ENCODE data around the gene ZNF778.

The ZNF778 gene

DNA sequence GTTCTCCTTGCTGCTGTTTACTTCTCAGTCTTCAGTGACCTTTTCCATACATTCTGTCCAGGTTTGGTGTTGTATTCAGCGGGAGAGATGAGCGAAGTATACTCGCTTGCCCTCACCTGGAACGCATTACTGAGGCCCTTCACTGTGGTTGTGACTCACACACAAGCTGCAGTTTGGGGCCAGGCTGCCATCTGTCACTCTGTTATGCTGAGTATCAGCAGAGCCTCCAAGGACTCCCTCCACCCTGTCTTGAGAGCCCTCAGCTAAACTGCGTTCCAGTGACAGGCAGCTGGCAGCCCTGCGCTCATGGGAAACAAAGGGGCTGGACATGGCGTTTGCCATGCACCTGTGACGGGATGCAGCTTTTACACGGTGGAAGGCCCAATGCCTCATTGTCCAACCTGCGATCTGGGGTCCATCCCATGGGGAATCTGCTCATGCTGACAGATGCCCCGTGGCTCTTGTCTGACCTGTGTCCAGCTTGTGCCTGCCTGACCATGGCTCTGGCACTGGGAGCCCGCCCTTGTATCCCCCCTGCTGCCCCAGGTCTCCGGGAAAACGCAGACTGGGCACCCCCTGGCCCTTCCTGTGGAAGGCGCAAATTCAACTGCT, 6.5 kb upstream of the ZNF778 start:
- ATAC-seq = no peak
- DNase-seq = no peak
- H3K9me3 Mint-ChIP-seq = no peaks in the 10 kb centered on the region
- H3K27me3 Mint-ChIP-seq = peaks cover 19% of the 10 kb centered on the region
- no peak overlapping the region for H3K27ac Mint-ChIP-seq
- H3K4me3 Mint-ChIP-seq = no peak overlapping the region
- peaks cover 11% of the 10 kb centered on the region for H3K4me1 Mint-ChIP-seq
- no peaks in the 10 kb centered on the region for H3K36me3 Mint-ChIP-seq (ENCODE audit: low read depth)

DNA sequence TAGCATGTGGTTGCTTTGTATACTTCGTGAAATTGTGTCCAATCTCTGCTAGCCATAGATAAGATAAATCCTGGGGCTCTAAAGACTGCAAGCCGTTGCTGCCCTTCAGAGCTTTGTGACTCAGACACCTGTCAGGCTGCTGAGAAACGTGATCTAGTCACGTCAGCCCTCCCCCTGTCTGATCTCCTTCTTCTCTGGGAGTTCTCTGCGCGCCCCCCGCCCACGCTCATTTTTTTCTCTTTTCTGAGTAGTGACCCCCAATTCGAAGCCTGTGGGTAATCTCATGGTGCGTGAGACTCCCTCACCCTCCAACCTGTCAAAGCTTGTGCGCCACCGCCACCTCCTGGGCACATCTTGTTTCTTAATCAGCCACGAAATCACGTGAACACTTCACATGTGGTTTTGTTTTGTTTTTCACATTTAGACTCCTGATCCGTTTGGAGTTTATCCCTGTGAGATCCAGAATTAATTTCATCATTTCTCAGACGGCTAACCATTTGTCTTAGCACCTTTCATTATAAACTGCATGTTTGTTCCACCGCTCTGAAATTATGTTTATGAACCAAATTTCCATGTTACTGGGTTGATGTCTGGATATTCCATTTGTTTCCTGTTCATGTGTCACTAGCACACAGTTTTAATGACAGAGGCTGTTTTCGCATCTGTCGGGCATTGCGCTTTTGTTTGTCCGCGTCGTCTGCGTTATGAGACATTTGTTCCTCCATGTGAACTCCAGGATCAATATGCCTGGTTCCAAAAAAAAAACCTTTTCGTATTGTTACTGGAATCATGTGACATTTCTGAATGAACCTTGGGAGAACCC, 977 bp upstream of the ZNF778 start:
- ATAC-seq (peak; percentile 77), DNase-seq (peak; percentile 79)
- Mint-ChIP-seq H3K4me1 (peaks cover 27% of the 10 kb centered on the region), H3K36me3 (ENCODE audit: low read depth) (peaks cover 4% of the 10 kb centered on the region), H3K27me3 (no peaks in the 10 kb centered on the region), H3K4me3 (peak overlapping the region; percentile 85), H3K27ac (peak overlapping the region; percentile 88), H3K9me3 (no peaks in the 10 kb centered on the region)

GRCh38 chr16:89217138-89217387, 440 bp upstream of the ZNF778 start:
- H3K27me3 Mint-ChIP-seq = no peaks in the 10 kb centered on the region
- peaks cover 27% of the 10 kb centered on the region for H3K4me1 Mint-ChIP-seq
- H3K4me3 Mint-ChIP-seq = peak overlapping the region; percentile 85
- no peaks in the 10 kb centered on the region for H3K9me3 Mint-ChIP-seq
- ATAC-seq (no peak), DNase-seq (no peak)
- H3K27ac Mint-ChIP-seq = peak overlapping the region; percentile 88
- peaks cover 7% of the 10 kb centered on the region for H3K36me3 Mint-ChIP-seq (ENCODE audit: low read depth)

DNA sequence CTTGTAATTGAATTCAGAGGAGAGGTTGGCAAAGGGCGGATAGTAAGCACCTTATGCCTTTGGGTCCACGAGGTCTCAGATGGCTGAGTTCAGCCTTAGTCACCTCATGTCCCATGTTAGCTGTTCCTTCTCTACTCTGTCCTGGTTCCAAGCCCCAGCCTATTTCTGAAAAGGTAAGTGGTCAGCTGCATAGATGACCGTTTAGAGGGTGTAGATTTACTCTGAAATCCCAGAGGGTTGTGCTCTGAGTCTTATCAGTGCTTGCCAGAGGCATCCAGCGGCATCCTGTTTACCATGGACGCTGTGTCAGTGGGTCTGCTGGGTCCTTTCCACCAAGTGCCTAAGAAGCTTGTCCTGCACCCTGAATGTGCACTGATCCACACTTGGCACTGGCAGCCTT, 1.9 kb downstream of the ZNF778 start:
- no peaks in the 10 kb centered on the region for H3K27me3 Mint-ChIP-seq
- peak overlapping the region; percentile 58 for H3K4me3 Mint-ChIP-seq
- no peak for DNase-seq
- peaks cover 21% of the 10 kb centered on the region for H3K36me3 Mint-ChIP-seq (ENCODE audit: low read depth)
- H3K9me3 Mint-ChIP-seq = no peaks in the 10 kb centered on the region
- peaks cover 27% of the 10 kb centered on the region for H3K4me1 Mint-ChIP-seq
- no peak for ATAC-seq
- H3K27ac Mint-ChIP-seq = no peak overlapping the region

DNA sequence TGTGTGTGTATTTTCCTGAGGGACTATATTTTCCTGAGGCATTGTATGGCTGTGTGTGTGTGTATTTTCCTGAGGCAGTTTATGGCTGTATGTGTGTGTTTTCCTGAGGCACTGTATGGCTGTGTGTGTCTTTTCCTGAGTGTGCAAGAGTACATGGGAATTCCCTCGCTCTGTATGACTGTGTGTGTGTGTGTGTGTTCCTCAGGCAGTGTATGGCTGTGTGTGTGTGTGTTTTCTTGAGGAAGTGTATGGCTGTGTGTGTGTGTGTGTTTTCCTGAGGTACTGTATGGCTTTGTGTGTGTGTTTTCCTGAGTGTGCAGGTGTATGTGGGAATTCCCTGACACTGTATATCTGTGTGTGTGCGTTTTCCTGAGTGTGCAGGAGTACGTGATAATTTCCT, 4.1 kb downstream of the ZNF778 start:
- ATAC-seq (no peak), DNase-seq (no peak)
- Mint-ChIP-seq H3K27ac (no peak overlapping the region), H3K4me3 (no peak overlapping the region), H3K4me1 (peaks cover 14% of the 10 kb centered on the region), H3K27me3 (no peaks in the 10 kb centered on the region), H3K9me3 (peaks cover 2% of the 10 kb centered on the region), H3K36me3 (ENCODE audit: low read depth) (peaks cover 38% of the 10 kb centered on the region)

DNA sequence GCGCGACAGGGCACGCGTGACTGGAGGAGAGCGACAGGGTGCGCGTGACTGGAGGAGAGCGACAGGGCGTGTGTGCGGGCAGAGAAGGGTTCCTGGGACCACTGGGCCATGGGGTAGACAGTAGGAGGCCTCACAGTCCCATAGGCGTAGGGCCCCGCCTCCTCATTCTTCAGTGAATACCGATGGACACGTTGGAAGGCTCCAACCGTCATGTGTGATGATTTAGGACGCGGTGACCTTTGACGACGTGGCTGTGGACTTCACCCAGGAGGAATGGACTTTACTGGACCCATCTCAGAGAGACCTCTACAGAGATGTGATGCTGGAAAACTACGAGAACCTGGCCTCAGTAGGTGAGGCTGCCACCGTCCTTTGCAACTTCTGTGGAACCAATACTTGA, 5.4 kb downstream of the ZNF778 start:
- H3K9me3 Mint-ChIP-seq = peaks cover 7% of the 10 kb centered on the region
- no peak overlapping the region for H3K4me3 Mint-ChIP-seq
- DNase-seq (no peak), ATAC-seq (no peak)
- no peaks in the 10 kb centered on the region for H3K27me3 Mint-ChIP-seq
- H3K27ac Mint-ChIP-seq = no peak overlapping the region
- H3K4me1 Mint-ChIP-seq = peaks cover 9% of the 10 kb centered on the region
- H3K36me3 Mint-ChIP-seq (ENCODE audit: low read depth) = peaks cover 51% of the 10 kb centered on the region

GRCh38 chr16:89224665-89225064, 7.2 kb downstream of the ZNF778 start:
- Mint-ChIP-seq H3K4me3 (no peak overlapping the region), H3K36me3 (ENCODE audit: low read depth) (peaks cover 63% of the 10 kb centered on the region), H3K27ac (no peak overlapping the region), H3K9me3 (peaks cover 16% of the 10 kb centered on the region), H3K27me3 (no peaks in the 10 kb centered on the region), H3K4me1 (peaks cover 2% of the 10 kb centered on the region)
- no peak for ATAC-seq
- DNase-seq = no peak

- DNase-seq = no peak
- Mint-ChIP-seq H3K36me3 (ENCODE audit: low read depth) (peaks cover 66% of the 10 kb centered on the region), H3K27ac (no peak overlapping the region), H3K4me3 (no peak overlapping the region), H3K27me3 (no peaks in the 10 kb centered on the region), H3K4me1 (peaks cover 2% of the 10 kb centered on the region), H3K9me3 (peaks cover 16% of the 10 kb centered on the region)
- ATAC-seq = no peak
Observed at GRCh38 chr16:89230255-89230654, 12.8 kb downstream of the ZNF778 start.

GRCh38 chr16:89232107-89232506, 14.6 kb downstream of the ZNF778 start:
- Mint-ChIP-seq H3K27ac (no peak overlapping the region), H3K4me3 (no peak overlapping the region), H3K9me3 (peaks cover 10% of the 10 kb centered on the region), H3K27me3 (no peaks in the 10 kb centered on the region), H3K36me3 (ENCODE audit: low read depth) (peaks cover 52% of the 10 kb centered on the region), H3K4me1 (peaks cover 3% of the 10 kb centered on the region)
- no peak for DNase-seq
- ATAC-seq = no peak

DNA sequence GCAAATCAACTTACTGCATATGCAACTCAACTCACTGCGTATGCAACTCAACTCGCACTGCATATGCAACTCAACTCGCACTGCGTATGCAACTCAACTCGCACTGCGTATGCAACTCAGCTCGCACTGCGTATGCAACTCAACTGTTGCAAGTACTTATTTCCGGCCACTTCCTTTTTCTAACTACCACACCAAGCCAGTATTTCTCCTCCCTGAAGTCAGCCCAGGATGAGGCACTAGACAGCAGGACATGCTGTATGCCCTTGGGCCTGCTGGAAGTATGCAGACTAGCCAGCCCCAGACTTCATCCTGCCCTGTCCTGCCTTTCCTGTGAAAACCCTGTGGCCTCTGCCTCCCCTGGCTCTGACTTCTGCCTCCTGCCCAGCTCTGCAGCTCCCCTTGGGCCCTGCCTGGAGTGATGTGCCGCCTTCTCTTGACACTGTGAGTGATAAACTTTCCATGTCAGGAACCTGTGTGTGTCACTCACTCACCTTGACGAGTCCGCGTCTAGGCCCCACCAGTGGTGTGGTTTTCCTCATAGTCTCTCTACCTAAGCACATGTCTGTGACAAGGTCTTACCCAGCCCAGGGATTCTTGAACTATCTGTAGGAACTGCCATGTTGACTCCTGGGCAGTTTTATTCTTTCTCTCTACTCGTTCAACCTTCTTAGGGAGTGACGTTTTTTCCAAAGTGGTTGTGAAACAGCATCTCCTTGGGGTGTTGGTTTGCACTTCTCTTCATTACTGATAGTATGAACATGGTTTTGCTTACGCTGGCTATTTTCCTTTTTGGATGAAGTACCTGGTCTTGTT, 16.4 kb downstream of the ZNF778 start:
- H3K27ac Mint-ChIP-seq = no peak overlapping the region
- no peak for ATAC-seq
- peaks cover 3% of the 10 kb centered on the region for H3K4me1 Mint-ChIP-seq
- no peaks in the 10 kb centered on the region for H3K9me3 Mint-ChIP-seq
- no peaks in the 10 kb centered on the region for H3K27me3 Mint-ChIP-seq
- peaks cover 34% of the 10 kb centered on the region for H3K36me3 Mint-ChIP-seq (ENCODE audit: low read depth)
- DNase-seq = no peak
- H3K4me3 Mint-ChIP-seq = no peak overlapping the region

DNA sequence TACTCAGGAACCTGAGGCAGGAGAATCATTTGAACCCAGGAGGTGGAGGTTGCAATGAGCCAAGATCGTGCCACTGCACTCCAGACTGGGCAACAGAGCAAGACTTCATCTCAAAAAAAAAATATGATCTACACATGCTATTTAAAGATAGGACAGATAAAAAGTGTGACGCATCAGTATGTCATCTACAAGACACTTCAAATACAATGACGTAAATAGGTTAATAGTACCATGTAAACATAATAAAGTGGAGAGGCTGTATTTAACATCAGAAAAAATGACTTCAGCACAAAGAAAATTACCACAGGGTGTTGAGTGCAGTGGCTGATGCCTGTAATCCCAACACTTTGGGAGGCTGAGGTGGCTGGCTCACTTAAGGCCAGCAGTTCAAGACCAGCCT, 20.2 kb downstream of the ZNF778 start:
- Mint-ChIP-seq H3K36me3 (ENCODE audit: low read depth) (peaks cover 14% of the 10 kb centered on the region), H3K9me3 (no peaks in the 10 kb centered on the region), H3K4me1 (peaks cover 18% of the 10 kb centered on the region), H3K27ac (no peak overlapping the region), H3K4me3 (no peak overlapping the region), H3K27me3 (no peaks in the 10 kb centered on the region)
- ATAC-seq (no peak), DNase-seq (no peak)

DNA sequence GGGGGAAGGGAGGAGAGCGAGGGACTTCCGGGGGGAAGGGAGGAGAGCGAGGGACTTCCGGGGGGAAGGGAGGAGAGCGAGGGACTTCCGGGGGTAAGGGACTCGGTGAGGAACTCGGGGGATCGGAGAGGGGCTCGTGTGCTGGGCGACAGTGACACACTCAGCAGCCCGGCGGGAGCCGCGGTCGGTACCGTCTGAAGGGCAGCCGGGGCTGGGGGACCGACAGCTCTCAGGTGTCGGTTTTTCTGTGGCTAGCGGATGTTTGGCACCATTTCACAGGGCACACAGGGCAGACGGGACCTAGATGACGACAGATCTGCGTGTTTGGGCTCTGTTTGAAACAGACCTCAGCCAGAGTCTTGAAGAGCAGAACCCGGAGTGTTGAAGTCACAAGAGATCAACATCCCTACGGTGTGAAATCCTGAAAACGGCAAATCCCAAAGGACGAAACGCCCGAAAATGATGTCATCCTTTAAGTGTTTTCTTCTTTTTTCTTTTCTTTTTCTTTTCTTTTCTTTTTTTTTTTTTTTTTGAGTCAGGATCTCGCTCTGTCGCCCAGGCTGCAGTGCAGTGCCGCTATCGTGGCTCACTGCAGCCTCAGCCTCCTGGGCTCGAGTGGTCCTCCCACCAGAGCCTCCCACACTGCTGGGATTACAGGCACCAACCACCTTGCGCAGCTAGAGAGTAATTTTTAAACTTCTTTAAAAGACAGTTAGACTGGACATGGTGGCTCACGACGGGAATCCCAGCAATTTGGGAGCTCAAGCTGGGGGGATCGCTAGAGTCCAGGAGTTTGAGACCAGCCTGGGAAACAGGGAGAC, 23.9 kb downstream of the ZNF778 start:
- Mint-ChIP-seq H3K4me1 (peaks cover 27% of the 10 kb centered on the region), H3K4me3 (peak overlapping the region; percentile 99), H3K27ac (peak overlapping the region; percentile 98), H3K9me3 (no peaks in the 10 kb centered on the region), H3K36me3 (ENCODE audit: low read depth) (no peaks in the 10 kb centered on the region), H3K27me3 (no peaks in the 10 kb centered on the region)
- DNase-seq = peak; percentile 73
- peak; percentile 87 for ATAC-seq

DNA sequence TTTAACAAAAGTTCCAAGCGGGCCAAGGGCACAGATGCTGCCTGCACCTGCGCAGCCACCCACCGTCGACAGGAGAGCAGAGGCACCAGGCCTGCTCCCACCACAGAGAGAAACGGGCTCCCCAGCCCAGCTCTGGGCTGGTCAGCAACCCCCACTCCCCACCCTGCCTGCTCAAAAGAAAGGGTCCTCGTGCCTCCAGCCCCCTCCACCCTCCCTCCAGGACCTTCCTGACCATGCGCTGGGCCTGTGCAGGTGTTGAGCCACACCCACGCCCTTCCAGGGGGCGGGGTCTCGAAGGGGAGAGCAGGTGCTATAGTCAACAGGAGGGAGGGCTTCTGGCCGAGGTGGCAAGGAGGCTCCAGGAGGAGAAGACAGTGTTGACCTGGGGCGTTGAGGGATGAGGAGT, 25.3 kb downstream of the ZNF778 start:
- peak overlapping the region; percentile 29 for H3K4me3 Mint-ChIP-seq

DNA sequence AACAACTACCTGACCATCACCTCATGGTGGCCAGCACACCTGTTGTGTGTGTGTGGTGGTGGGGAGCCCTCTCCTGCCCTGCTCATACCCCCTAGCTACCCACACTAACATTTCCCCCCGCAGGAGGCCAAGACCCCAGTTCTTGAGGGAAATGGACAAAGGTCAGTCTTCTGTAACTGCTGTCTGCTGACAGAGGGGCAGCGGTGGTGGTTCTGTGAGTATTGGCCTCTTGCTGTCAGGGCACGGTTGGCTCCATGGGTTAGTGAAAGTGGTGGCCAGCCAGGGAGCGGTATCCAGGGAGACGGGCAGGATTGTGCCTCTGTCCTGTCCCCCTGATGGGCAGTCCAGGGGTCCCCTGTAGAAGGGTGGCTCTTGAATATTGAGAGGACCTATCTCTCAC, 26.2 kb downstream of the ZNF778 start:
- no peak overlapping the region for H3K4me3 Mint-ChIP-seq

More for the DNA sequence above, 25.3 kb downstream of the ZNF778 start:
- H3K27me3 Mint-ChIP-seq = no peaks in the 10 kb centered on the region
- DNase-seq (no peak), ATAC-seq (no peak)
- peaks cover 29% of the 10 kb centered on the region for H3K4me1 Mint-ChIP-seq
- peak overlapping the region; percentile 54 for H3K27ac Mint-ChIP-seq
- no peaks in the 10 kb centered on the region for H3K36me3 Mint-ChIP-seq (ENCODE audit: low read depth)
- H3K9me3 Mint-ChIP-seq = no peaks in the 10 kb centered on the region

More for the DNA sequence above, 26.2 kb downstream of the ZNF778 start:
- H3K4me1 Mint-ChIP-seq = peaks cover 31% of the 10 kb centered on the region
- no peaks in the 10 kb centered on the region for H3K36me3 Mint-ChIP-seq (ENCODE audit: low read depth)
- ATAC-seq (no peak), DNase-seq (no peak)
- H3K27ac Mint-ChIP-seq = no peak overlapping the region
- H3K27me3 Mint-ChIP-seq = no peaks in the 10 kb centered on the region
- no peaks in the 10 kb centered on the region for H3K9me3 Mint-ChIP-seq

Data from activated naive CD8-positive, alpha-beta T cell treated with anti-CD3 and anti-CD28 coated beads, Interleukin-2, amount 50 U/mL, for 24 hours (primary cell).